Choroid plexus epithelial cell (primary cell): ENCODE data around the gene ZFP36L2.

Experiments
- DNase-seq: peaks from one replicate; pipeline ENCODE4 v3.0.0-alpha.2; 2010; ENCODE audit warnings: low read depth
- H3K4me3 ChIP-seq: 2 replicates; pipeline ENCODE4 v1.5.1; 2011; ENCODE audit warnings: low read depth, mild to moderate bottlenecking, control low read depth, low read length, moderate library complexity
- CTCF ChIP-seq: conservative IDR thresholded peaks from 2 replicates; pipeline ENCODE4 v1.5.1; 2011; ENCODE audit warnings: low read depth, mild to moderate bottlenecking, control low read depth, inconsistent platforms, low read length, moderate library complexity

ZFP36L2 gene

GRCh38 chr2:43238176-43238575 lies 11.8 kb upstream of the ZFP36L2 start:
- peak; percentile 14 for DNase-seq
- TF ChIP-seq CTCF: no peak
- H3K4me3 ChIP-seq: no peak overlapping the region

DNA sequence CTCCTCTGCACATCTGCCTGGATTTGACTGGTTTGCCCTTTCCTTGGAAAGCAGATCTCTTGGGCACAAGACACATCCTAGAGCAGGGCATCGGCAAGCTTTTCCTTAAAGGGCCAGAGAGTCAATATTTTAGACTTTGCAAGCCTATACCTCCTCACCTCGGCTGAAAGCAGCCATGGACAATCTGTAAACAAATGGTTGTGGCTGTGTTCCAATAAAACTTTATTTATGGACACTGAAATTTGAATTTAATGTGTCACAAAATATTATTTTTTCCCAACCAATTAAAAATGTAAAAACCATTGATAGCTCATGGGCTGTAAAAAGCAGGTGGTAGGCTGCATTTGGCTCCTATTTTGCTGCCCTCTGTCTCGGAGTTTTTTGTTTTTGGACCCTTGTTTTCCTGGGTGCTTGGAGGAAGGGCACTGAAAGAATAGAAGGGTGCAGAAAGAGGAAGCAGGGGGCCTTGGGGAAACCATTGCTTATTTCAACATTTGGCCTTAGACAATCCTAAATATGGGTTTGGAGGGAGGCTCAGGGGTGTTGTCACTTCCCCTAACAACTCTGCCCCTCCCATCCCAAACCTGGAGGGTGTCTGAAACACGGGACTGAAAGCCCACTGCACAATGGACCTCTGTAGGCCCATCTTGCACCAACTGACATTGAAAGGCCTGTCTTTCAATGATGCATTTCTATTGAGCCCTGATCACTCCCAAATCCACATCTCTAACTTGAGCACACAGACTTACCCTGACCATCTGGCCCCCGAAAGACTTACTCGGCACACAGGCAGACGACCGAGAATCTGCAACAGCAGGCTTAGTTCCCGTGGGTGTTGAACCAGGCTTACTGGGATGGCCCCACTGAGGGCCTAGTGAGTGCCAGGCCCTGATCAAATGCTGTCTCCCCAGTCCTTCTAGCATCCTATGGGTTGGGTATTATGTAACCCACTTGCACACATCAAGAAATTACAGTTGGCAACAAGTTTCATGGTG lies 7.1 kb upstream of the ZFP36L2 start:
- TF ChIP-seq CTCF: no peak
- no peak for DNase-seq
- no peak overlapping the region for H3K4me3 ChIP-seq

- no peak for DNase-seq
- H3K4me3 ChIP-seq: no peak overlapping the region
- no peak for TF ChIP-seq CTCF
Observed at GRCh38 chr2:43230951-43231827, 4.8 kb upstream of the ZFP36L2 start.

GRCh38 chr2:43230351-43230885 lies 4.0 kb upstream of the ZFP36L2 start:
- no peak for DNase-seq
- no peak for TF ChIP-seq CTCF

GRCh38 chr2:43228756-43229659 lies 2.6 kb upstream of the ZFP36L2 start:
- H3K4me3 ChIP-seq: no peak overlapping the region
- DNase-seq: peak; percentile 30
- no peak for TF ChIP-seq CTCF

More at GRCh38 chr2:43230351-43230885, 4.0 kb upstream of the ZFP36L2 start:
- H3K4me3 ChIP-seq: no peak overlapping the region

GRCh38 chr2:43228321-43228751 lies 1.9 kb upstream of the ZFP36L2 start:
- TF ChIP-seq CTCF: no peak
- H3K4me3 ChIP-seq: no peak overlapping the region
- DNase-seq: no peak
